ENCODE data around the gene FOXP2. TPM values are rescaled to one million over a fixed set of nuclear protein-coding genes. Genes with fewer than 3 reads are reported as not detected.

The FOXP2 gene
- total and polyA plus RNA-seq, 2 of the 13 experiments (the other 11 are each of a cell fraction or from before 2014, with no cell fraction given), result 0.90 TPM; not detected in 1

GRCh38 chr7:114631249-114631822 lies 216.7 kb downstream of the FOXP2 start:
- H3K79me2 ChIP-seq (ENCODE audit: insufficient read depth, low read length), result no peaks in the 10 kb centered on the region
- FAIRE-seq (no peak), ATAC-seq (no peak), DNase-seq (ENCODE audit: low spot score) (no peak)
- no peaks in the 10 kb centered on the region for H3K27me3 ChIP-seq (ENCODE audit: control insufficient read depth in 1 of 2, insufficient read depth in 2 of 2, low read length in 2 of 2)
- no TSS peak for BruUV-seq (replicated peaks)
- no peak overlapping the region for H3K27ac ChIP-seq (ENCODE audit: extremely low read length, insufficient read depth, low read length)
- no peaks in the 10 kb centered on the region for H3K9me3 ChIP-seq (ENCODE audit: low read length)
- no peak overlapping the region for H3K9ac ChIP-seq (ENCODE audit: insufficient read depth, low read depth, low read length)
- no peaks in the 10 kb centered on the region for H4K20me1 ChIP-seq (ENCODE audit: insufficient read depth, low read length)
- intact Hi-C loops (cut with micrococcal nuclease; ENCODE audit: unreplicated experiment) (no loop called here), in situ Hi-C loops (cut with HindIII; ENCODE audit: extremely low pct_ligation_motif_present, low pct_unique_long_range_greater_than_20kb) (no loop called here)
- no peak overlapping the region for H3K4me3 ChIP-seq (replicated peaks in 1 of 3; ENCODE audit: insufficient read depth in 1 of 3, low read depth in 2 of 3, low read length in 3 of 3)
- H3K36me3 ChIP-seq (replicated peaks in 1 of 2; ENCODE audit: control insufficient read depth in 1 of 2, insufficient read depth in 2 of 2, low read length in 2 of 2), result no peaks in the 10 kb centered on the region
- H2AFZ ChIP-seq (ENCODE audit: low read length), result no peak overlapping the region
- CTCF ChIA-PET (ENCODE audit: low intra/inter-chr PET ratio, low total read pairs), result no interaction called here
- no peak overlapping the region for H3K4me2 ChIP-seq (ENCODE audit: low read depth, low read length)
- H3K4me1 ChIP-seq (ENCODE audit: insufficient read depth, low read length), result no peaks in the 10 kb centered on the region
- POLR2A ChIA-PET, result no interaction called here
- WGBS (ENCODE audit: low lambda C conversion rate), result 43% methylated on average over 3 of the region's 3 CpGs
- TF ChIP-seq SIX1 (CRISPR knock-in tag; IDR thresholded peaks at IDR 0.05; ENCODE audit: borderline replicate concordance) (no peak), ZNF264 (CRISPR knock-in tag; IDR thresholded peaks at IDR 0.05) (no peak), ZNF709 (CRISPR knock-in tag; IDR thresholded peaks at IDR 0.05) (no peak), KLF15 (CRISPR knock-in tag; IDR thresholded peaks at IDR 0.05; ENCODE audit: borderline replicate concordance) (no peak), CCDC6 (CRISPR knock-in tag; IDR thresholded peaks at IDR 0.05) (no peak), NR1H2 (CRISPR knock-in tag; IDR thresholded peaks at IDR 0.05; ENCODE audit: borderline replicate concordance, low read depth) (no peak), ZSCAN29 (CRISPR knock-in tag; conservative IDR thresholded peaks at IDR 0.05) (no peak), HCFC1 (IDR thresholded peaks at IDR 0.05; ENCODE audit: low read depth, low read length) (no peak), ZNF512 (CRISPR knock-in tag; IDR thresholded peaks at IDR 0.05) (no peak), ONECUT2 (CRISPR knock-in tag; IDR thresholded peaks at IDR 0.05) (no peak), ZNF776 (CRISPR knock-in tag; IDR thresholded peaks at IDR 0.05) (no peak), ZNF329 (CRISPR knock-in tag; IDR thresholded peaks at IDR 0.05; ENCODE audit: low read depth) (no peak), SOX13 (IDR thresholded peaks at IDR 0.05) (no peak), SOX13 (CRISPR knock-in tag; conservative IDR thresholded peaks at IDR 0.05 in 1 of 2, IDR thresholded peaks at IDR 0.05 in 1 of 2) (no peak), SRF (IDR thresholded peaks at IDR 0.05; ENCODE audit: low read depth, low read length) (no peak), ZNF317 (CRISPR knock-in tag; IDR thresholded peaks at IDR 0.05) (no peak)
- TF ChIP-seq, protein P1, sequence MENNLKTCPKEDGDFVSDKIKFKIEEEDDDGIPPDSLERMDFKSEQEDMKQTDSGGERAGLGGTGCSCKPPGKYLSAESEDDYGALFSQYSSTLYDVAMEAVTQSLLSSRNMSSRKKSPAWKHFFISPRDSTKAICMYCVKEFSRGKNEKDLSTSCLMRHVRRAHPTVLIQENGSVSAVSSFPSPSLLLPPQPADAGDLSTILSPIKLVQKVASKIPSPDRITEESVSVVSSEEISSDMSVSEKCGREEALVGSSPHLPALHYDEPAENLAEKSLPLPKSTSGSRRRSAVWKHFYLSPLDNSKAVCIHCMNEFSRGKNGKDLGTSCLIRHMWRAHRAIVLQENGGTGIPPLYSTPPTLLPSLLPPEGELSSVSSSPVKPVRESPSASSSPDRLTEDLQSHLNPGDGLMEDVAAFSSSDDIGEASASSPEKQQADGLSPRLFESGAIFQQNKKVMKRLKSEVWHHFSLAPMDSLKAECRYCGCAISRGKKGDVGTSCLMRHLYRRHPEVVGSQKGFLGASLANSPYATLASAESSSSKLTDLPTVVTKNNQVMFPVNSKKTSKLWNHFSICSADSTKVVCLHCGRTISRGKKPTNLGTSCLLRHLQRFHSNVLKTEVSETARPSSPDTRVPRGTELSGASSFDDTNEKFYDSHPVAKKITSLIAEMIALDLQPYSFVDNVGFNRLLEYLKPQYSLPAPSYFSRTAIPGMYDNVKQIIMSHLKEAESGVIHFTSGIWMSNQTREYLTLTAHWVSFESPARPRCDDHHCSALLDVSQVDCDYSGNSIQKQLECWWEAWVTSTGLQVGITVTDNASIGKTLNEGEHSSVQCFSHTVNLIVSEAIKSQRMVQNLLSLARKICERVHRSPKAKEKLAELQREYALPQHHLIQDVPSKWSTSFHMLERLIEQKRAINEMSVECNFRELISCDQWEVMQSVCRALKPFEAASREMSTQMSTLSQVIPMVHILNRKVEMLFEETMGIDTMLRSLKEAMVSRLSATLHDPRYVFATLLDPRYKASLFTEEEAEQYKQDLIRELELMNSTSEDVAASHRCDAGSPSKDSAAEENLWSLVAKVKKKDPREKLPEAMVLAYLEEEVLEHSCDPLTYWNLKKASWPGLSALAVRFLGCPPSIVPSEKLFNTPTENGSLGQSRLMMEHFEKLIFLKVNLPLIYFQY (CRISPR knock-in tag; IDR thresholded peaks at IDR 0.05; ENCODE audit: borderline replicate concordance), result no peak
- TF ChIP-seq, protein P2, sequence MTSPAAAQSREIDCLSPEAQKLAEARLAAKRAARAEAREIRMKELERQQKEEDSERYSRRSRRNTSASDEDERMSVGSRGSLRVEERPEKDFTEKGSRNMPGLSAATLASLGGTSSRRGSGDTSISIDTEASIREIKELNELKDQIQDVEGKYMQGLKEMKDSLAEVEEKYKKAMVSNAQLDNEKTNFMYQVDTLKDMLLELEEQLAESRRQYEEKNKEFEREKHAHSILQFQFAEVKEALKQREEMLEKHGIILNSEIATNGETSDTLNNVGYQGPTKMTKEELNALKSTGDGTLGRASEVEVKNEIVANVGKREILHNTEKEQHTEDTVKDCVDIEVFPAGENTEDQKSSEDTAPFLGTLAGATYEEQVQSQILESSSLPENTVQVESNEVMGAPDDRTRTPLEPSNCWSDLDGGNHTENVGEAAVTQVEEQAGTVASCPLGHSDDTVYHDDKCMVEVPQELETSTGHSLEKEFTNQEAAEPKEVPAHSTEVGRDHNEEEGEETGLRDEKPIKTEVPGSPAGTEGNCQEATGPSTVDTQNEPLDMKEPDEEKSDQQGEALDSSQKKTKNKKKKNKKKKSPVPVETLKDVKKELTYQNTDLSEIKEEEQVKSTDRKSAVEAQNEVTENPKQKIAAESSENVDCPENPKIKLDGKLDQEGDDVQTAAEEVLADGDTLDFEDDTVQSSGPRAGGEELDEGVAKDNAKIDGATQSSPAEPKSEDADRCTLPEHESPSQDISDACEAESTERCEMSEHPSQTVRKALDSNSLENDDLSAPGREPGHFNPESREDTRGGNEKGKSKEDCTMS (CRISPR knock-in tag; conservative IDR thresholded peaks at IDR 0.05), result no peak
